HG03159 (cell line): Measurements from ENCODE around the gene MIER2.

Source experiments
- ATAC-seq: cut with Tn5 transposase; IDR thresholded peaks from one replicate; pipeline ENCODE4 v1.9.1; 2021; ENCODE audit warnings: mild to moderate bottlenecking, moderate library complexity; ENCODE audit not compliant: unreplicated experiment

The MIER2 gene

DNA sequence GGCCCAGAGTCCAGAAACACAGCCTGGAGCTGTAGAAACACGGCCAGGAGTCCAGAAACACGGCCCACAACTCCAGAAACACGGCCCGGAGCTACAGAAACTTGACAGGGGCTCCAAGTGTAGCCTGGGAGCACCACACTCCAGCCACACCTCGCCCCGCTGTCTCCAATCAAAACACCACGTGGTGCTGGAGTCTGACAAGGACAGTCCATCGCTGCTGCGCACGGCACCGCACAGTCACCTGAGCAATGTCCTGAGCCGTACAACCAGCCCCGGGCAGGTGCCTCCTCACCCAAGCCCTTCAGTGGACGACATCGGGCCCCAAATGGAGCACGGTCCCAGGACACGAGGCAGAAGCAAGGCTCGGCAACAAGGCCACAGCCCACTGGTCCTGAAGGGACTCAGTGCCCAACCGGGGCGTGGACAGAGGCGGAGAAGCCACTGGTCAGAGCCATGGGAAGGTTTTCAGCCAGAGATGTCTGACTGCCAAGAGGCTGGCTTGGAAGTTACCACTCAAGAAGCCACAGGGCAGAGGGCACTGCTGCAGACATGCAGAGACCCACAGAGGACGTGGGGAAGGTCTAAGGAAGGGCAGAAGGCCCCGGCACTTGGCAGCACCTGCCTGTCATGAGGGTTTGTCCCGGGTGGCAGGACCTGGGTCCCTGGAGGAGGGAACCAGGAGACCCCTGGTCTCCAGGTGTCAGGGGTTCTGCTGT lies 33.7 kb downstream of the MIER2 start:
- ATAC-seq: no peak

DNA sequence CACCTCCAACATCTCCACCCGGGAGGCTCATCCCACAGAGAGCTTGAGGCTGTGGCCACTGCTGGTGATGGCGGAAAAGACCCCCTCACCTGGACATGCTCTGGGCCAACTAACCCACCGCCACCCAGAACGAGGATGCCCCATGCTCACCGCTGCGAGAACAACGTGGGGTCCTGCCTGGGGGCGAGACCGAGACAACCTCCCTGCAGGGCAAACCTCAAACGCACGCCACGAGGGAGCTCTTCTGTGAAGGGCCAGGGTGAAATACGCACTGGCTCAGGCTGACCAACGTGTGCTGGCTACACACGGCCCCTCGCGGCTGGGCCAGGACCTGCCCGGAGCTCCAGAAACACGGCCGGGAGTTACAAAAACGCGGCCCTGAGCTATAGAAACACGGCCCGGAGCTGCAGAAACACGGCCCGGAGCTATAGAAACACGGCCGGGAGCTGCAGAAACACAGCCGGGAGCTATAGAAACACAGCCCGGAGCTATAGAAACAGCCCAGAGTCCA lies 34.4 kb downstream of the MIER2 start:
- ATAC-seq: no peak

DNA sequence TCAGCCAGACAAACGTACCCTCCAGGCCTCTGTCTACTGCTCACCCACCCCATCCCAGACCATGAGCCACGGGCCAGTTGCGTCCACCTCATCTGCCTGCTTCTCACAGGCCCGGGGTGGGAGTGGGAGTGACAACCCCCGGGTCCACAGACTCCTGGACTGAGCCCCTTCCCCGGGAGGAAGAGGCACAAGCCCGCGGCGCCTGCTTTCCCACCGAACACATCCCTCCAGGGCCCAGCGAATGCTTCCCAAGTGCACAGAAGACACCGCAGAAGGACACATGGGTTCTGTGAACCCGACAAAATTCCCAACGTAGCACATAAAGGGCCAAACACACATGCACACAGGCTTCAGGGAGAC lies 35.4 kb downstream of the MIER2 start:
- ATAC-seq: no peak

DNA sequence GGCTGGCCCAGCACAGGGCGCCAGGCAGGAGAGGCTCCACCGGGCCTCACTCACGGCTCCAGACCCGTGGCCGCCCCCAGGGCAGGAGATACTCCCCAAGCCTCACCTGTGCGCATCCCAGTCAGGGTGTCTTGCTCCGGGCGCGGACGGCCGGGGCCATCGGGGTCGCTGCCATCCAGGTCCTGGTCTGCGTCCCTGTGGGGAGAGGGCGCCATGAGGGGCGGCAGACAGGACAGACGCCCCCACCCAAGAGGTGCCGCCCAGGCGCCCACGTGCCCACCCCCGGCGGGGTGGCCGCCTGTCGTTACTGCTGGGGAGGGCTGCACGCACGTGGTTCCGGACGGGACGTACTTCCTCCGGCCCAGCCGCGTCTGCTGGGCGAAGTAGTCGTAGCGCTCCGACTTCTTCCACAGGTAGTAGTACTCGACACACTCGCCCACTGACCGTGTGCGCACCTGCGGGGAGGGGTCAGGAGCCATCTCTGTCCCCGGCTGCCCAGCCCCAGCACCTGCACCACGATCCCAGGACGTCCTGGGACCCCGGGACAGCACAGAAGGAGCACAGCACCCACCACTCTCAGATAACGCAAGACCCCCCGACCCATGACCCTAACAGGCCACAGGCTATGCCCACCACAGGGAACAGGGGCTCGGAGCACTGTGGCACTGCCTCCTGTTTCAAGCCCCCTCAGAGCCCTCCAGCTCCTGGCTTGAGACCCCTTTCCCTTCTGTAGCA lies 36.0 kb downstream of the MIER2 start:
- ATAC-seq: no peak

DNA sequence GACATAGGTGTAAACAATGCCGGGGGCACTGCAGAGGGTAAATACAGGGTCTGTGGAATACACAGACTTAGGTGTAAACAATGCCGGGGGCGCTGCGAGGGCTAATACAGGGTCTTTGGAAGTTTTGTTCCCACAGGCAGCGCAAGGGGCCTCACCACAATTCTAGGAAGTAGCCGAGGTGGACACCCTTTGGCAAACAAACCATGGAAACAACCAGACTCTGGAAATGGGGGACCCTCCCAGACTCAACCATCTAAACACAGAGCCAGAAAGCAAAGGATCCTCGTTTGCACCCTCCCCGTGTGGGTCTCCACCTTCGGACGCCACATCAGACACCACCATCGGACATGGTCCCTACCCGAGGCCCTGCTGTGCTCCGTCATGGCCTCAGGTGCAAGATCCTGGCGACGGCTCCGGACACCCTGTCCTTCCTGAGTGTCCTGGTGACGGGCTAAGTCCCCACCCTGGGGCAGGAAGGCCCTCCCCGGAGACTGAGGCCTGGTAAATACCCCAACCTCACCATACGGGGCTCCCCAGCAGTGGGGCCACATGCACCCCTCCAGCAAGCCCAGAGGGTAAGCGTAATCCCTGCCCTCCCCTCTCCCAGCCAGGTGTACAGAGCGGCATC lies 36.7 kb downstream of the MIER2 start:
- no peak for ATAC-seq

DNA sequence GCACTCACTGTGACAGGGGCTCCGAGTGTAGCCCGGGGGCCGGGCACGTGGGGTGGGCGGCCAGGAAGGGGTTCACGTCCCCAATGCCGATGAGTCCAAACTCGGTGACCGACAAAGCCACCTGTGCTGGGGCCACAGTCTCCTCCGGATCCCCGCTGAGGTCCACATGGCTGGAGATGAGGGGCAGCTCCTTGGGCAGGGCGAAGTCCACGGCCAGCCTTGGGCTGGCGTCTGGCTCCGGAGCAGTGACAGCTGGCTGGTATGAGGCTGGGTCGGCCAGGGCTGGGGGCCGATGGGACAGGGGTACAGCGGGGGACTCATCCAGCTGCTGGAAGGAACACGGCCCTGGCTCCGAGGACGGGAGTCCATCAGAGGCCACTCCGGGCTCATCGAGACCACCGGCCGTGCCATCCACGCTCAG lies 37.5 kb downstream of the MIER2 start:
- ATAC-seq: no peak

DNA sequence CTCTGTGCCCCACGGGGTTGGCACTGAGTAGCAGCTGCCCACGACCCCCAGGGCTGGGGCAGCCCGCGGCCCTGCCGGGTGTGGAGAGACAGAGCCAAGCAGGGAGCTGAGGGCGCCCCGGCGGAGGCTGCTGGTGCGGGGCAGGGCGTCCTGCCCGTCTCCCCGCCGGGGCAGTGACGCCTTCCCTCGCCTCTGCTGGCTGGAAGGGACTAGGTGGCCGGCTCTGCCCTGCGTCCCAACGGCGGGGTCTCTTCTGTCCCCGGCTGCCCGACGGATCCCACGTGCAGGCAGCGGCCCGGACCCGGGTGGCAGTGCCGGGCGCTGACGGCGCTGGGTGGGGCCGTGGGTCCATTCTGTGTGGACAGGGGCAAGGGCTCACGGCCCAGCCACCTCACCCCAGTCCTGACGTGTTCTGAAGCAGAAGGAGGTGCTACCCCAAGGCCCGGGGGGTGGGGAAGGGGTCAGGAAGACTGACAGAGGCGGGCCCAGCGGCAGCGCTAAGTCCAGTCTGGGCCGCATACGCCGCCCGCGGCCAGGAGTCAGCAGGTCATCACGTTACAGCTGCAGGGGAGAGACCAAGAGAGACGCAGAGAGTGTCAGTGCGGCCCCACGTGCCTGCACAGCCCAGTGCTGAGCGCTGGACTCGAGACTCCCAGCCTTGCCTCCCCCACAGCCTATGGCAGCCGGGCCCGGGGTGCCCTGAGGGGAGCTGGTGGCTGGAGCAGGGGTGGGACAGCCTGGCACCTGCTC lies 38.3 kb downstream of the MIER2 start:
- ATAC-seq: no peak

DNA sequence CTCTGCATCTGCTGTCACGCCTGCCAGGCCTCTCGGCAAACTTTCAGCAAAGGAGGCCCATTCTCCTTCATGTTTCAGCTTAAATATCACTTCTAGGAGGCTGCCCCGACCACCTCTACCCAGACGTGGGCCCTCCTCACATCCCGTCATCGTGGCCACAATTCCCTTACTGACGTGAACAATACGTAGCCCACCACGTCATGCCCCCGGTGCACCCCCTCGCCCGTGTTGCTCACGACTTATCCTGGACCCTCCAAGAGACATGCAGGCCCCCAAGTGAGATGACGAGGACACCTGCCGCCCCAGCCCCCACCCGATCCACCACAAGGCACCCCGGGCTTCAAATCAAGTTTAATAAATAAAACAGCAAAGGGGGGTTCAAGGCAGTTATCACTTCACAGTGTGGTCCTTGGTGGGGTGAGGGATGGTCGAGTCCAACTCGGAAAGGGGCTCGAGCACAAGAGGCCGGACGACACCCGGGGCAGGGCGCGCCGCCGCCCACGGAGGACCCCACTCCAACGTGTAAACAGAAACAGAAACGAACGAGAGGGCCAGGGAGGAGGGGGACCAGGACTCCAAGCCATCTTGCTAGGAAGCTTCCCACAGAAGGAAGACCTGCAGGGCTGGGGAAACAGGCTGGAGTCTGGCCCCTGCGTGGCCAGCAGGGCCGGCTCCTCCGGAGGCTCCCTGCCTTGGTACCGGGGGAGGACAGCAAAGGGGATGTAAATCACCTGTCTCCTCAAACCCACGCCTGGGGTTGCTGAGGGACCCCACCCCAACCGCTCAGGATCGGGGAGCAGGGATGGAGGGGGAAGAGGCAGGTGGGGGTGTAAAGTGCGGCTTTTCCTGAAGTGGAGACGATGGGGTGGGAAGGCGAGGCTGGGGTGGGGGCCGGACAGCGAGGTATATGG lies 39.1 kb downstream of the MIER2 start:
- ATAC-seq: no peak

DNA sequence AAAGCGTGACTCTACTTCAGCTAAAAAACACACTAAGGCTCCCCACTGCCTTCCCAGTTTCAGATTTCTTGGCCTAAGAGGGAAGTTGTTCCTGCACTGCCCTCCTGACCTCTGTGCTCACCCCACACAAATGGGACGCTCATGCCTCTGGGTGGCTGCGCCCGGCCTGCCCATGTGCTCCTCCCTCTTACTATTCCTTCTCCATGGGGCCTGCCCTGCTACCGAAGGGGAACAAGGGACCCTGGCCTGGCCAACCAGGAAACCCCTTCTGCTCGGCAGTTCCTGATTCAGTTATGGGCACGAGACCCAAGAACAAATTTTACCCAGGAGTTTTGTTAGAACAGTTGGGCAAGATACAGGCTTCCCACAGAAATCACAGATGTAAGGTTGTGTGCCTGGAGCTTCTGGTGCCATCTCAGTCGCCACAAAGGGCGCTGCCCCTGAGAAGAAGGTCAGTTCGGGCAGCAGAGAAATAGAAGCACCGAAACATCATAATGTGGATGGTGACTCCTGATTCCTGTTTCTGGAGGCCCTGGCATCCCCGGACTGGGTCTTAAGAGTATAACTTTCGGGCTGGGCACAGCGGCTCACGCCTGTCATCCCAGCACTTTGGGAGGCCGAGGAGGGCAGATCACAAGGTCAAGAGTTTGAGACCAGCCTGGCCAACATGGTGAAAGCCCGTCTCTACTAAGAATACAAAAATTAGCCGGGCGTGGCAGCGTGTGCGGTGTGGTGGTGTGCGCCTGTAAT lies 47.9 kb downstream of the MIER2 start:
- no peak for ATAC-seq

DNA sequence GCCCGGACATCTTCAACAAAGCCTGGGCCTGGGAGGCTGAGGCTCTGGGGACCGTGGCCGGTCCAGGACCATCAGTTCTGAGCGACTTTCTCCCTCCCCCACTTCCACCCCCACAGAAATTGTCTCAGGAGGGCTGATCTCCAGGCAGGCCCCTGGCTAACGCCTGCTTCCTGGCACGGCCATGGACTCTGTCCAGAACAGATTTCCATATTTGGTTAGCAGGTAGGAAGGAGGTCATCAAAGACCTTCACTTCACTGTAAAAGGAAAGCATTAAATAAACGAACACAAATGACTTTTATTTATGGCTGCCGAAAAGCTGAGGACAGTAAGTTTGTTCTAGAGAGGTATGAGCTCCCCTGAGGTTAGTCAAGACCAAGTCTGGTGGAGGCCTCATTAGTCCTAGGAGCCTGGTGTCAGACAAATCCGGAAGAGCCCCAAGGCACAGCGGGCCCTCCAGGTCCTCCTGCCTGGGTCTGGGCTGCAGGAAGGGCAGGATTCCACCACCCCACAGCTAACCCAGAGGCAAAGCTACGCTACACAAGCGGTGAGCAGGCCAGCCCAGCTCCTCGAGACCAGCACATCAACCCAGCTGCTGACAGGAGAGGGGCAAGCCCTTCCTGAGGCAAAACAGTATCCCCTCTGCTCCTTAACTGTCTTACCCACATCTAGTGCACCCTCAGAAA lies 48.8 kb downstream of the MIER2 start:
- no peak for ATAC-seq

DNA sequence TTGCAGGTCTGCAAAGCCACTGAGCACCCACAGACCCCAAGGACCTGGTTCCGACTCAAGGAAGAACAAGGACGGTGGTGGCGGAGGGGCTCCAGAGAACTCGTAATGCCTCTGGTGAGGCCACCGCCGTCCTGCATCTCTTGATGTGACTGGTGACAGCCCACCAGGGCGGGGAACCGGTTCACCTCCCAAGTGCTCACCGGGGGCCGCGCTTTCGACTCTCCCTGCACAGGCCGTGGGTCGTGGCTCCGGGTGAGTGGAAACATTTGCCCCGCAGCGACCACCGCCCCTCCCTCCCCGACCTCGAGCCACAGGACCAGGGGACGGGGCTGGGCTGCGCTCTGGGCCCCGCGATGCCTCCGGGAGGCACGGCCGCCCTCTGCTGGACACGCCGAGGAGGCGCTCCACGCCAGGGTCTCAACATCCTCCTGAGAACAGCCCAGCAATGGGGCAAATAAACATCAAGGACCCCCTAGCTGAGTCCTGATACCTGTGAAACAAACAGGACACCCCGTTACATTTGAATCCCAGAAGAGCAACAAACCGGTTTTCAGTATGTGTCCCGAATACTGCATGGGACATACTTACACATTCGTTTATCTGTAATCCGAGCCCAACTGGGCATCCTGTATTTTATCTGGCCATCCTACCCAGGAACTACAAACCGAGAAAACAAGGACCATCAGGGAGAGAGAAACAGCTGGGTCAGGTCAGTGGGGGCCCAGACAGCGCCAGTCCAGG lies 49.5 kb downstream of the MIER2 start:
- no peak for ATAC-seq

DNA sequence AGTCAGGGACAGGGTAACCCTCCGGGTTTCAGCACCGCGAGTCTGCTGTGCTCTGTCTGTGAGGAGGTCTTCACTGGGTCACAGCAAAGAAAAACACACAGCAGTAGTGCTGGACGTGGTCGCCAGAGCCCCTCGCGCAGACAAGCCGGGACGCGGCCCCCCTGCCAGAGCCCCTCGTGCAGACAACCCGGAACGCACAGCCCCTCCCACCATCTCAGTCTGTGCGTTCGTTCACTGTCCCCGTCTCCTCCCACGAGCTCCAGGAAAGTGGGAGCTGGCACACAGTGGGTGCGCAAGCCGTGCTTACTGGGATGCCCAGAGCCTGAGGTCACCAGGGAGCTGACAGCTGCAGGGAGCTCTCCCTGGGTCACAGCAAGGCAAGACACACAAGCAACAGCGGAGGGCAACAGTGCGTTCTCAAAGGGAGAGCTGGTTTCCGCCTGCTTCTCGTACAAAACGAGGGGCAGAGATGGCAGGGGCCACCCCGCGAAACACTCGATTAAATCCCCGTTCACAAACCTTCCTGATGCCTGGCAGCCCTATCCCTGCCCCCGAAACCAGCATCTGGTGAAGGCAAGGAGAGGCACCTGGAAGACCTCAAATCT lies 50.2 kb downstream of the MIER2 start:
- ATAC-seq: no peak

DNA sequence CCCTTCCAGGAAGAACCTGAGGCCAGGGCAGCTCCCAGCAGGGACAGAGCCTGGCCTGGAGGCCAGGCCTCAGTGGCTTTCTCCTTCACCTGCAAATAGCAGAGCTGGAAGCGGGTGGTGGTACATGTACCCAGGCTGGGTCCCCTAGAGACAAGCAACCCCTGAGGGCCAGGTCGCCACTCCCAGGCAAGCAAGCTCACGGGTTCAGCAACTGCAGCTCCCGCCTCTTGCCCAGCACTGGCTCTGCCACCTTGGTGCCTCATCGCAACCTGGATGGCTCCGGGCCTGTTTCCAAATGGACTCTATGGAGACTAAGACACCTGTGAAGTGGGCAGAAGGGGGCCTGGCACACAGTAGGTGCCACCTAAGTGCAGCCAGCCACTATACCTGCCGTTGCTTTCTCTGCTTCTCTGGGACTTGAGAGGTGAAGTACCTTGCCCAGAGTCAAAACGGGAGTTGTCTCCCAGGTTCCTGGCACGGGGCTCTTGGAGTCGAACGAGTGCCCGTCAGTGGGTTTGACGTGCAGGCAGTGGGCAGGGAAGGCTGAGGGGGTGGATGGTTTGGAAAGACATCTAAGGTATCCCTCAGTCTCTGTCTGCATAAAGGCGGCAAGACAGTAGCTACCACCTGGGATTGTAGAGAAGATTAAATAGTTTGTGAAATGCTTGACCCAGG lies 51.0 kb downstream of the MIER2 start:
- ATAC-seq: no peak

DNA sequence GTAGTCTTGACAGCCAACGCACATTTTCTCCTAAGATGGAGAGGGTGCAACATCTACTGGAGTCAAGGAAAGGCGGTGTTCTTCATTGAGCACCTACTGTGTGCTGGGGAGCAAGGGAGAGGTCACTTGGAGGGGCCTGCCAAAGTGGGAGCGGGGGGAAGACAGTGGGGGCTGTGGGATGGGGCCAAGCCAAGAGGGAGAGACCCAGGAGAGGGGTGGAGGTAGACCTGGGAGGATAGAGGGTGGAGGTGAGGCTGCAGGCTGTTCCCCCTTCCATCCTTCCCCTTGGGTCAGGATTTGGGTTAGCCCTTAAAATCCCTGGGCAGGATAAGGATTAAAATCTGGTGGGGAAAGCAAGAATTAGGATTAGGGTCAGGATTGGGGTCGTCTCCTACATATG lies 51.6 kb downstream of the MIER2 start:
- no peak for ATAC-seq

DNA sequence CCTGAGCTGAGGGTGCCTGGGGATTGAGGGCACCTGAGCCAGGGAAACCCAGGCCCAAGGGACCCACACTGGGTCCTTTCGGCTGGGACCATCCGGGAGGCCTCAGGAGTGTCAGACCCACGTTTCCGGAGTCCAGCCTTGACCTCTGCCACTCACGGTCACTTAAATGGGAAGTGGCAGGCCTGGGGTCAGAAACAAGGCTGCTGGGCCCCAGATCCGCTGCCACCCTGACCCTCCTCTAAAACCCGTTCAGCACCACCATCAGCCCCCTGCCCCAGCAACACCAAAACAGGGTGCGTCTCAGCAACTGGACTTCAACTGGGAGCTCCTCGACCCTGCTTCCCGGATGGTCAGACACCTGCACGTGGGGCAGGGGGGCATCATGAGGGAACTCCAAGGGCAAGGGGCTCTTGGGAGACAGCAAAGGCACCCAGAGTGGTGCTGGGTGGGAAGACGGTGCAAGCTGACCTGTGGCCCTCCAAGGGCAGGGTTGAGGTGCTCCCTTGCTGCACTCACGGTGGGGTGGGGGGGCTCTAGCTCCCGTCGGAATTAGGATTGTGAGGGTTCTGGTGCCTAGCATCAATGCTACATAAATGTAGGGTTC lies 52.2 kb downstream of the MIER2 start:
- no peak for ATAC-seq

DNA sequence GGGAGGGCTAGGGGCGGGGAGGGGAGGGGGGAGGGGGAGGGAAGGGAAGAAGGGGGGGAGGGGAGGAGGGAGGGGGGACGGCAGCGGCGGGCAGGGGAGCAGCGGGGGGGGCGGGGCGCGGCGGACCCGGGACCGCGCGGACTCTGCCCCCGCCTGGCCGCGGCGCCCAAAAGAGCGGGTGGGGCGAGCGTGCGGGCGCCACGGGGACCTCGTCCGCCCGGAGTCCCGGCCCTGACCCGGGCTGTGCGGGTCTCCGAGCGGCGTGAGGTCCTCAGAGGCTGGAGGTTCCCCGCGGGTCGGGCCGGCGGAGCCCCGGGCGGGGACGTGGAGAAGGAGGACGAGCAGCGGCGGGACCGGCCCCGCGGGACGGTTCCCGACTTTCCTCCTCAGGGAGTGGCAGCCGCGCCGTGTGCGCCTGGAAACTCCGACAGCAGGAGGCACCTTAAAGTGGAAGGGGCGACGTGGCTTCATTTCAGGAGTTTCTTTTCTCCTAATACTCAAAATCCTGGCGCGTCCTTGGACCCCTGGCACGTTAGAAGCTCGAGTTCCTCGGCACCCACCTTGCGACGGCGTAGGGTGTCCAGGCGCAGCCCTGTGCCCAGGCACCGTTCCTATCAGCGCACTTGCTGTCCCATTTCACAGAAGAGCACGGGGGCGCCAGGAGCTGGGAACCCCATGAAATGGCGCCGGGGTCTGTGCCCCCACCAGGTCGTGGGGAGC lies 52.9 kb downstream of the MIER2 start:
- no peak for ATAC-seq
